Endothelial cell of umbilical vein (primary cell): ENCODE results near the gene LCN2. TPM values are rescaled to one million over a fixed set of nuclear protein-coding genes. Genes with fewer than 3 reads are reported as not detected.

ENCODE experiments used
- BruUV-seq: library from RNA; stranded (reverse); fragments of 400-500 nt; replicated peaks from 2 replicates; lab custom pipeline; 2021; lab: Mats Ljungman, UMichigan
- CTCF ChIA-PET: fragments of 300-600, 350-600 bp; sonication (Branson Sonifier 250); formaldehyde crosslinking; loops from one replicate; lab custom pipeline; 2021; ENCODE audit warnings: antibody characterized with exemption, inconsistent platforms; lab: Charles Lee
- POLR2A ChIA-PET: fragments of 300-600, 350-600 bp; sonication (Branson Sonifier 250); formaldehyde crosslinking; loops from one replicate; lab custom pipeline; 2021; ENCODE audit warnings: antibody characterized with exemption, inconsistent platforms; lab: Charles Lee
- DNase-seq: peaks from one replicate; pipeline ENCODE4 v3.0.0-alpha.2; 2011; ENCODE audit warnings: low read depth, low spot score
- FAIRE-seq: peaks from 2 replicates; lab custom pipeline; 2011; peaks lifted over from hg19 to GRCh38; lab: Jason Lieb, UNC
- H2AFZ ChIP-seq: 2 replicates; pipeline ENCODE4 v1.6.0; 2012; ENCODE audit warnings: low read depth, low read length, control low read depth, inconsistent platforms
- H3K27ac ChIP-seq: 2 replicates; pipeline ENCODE4 v1.5.1; 2011; ENCODE audit warnings: low read depth, mild to moderate bottlenecking, control low read depth, low read length, moderate library complexity; ENCODE audit not compliant: insufficient read depth
- H3K27me3 ChIP-seq, 2 experiments: 2 replicates each; pipeline versions ENCODE4 v1.6.0 to v1.6.1; 2011; ENCODE audit warnings: low read length in 2 of 2, mixed read lengths in 1 of 2; ENCODE audit not compliant: control insufficient read depth in 2 of 2, insufficient read depth in 2 of 2
- H3K36me3 ChIP-seq, 2 experiments: 2 replicates in 1 of 2; 3 replicates in 1 of 2; pipeline ENCODE4 v1.5.1; 2011; ENCODE audit warnings: low read length in 2 of 2, mild to moderate bottlenecking in 1 of 2, moderate library complexity in 1 of 2; ENCODE audit not compliant: control insufficient read depth in 2 of 2, insufficient read depth in 2 of 2; ENCODE audit errors: extremely low read depth in 1 of 2
- H3K4me1 ChIP-seq: 3 replicates; pipeline ENCODE4 v1.5.1; 2011; ENCODE audit warnings: mild to moderate bottlenecking, low read length; ENCODE audit not compliant: control insufficient read depth, insufficient read depth; ENCODE audit errors: extremely low read depth
- H3K4me2 ChIP-seq: 2 replicates; pipeline ENCODE4 v1.6.1; 2011; ENCODE audit warnings: low read length, control low read depth, mixed read lengths; ENCODE audit not compliant: insufficient read depth
- H3K4me3 ChIP-seq, 3 experiments: fragments of 200-600 bp in 1 of 3; sonication (generic), shearing (Covaris generic) in 1 of 3; replicated peaks in 1 of 3; 2 replicates each; pipeline ENCODE4 v1.5.1; 2011 to 2016; ENCODE audit warnings: control low read depth in 3 of 3, low read length in 3 of 3, mild to moderate bottlenecking in 2 of 3, inconsistent platforms in 1 of 3, low read depth in 1 of 3, moderate library complexity in 1 of 3; ENCODE audit not compliant: insufficient read depth in 1 of 3
- H3K79me2 ChIP-seq: 2 replicates; pipeline ENCODE4 v1.6.0; 2012; ENCODE audit warnings: low read length, inconsistent platforms; ENCODE audit not compliant: control insufficient read depth, insufficient read depth
- H3K9ac ChIP-seq: replicated peaks from 2 replicates; pipeline ENCODE3; 2011; ENCODE audit warnings: low read length, control low read depth; ENCODE audit not compliant: insufficient read depth; ENCODE audit errors: extremely low read depth
- H3K9me1 ChIP-seq: replicated peaks from 3 replicates; pipeline ENCODE4 v1.6.0; 2011; ENCODE audit warnings: mild to moderate bottlenecking, low read length; ENCODE audit not compliant: control insufficient read depth, insufficient read depth; ENCODE audit errors: extremely low read depth
- H3K9me3 ChIP-seq: replicated peaks from 2 replicates; pipeline ENCODE4 v1.5.1; 2012; ENCODE audit warnings: low read length, inconsistent platforms; ENCODE audit not compliant: control insufficient read depth, insufficient read depth
- H4K20me1 ChIP-seq: replicated peaks from 2 replicates; pipeline ENCODE3; 2011; ENCODE audit warnings: mild to moderate bottlenecking, low read length; ENCODE audit not compliant: control insufficient read depth, insufficient read depth; ENCODE audit errors: extremely low read depth
- JUN ChIP-seq: IDR thresholded peaks from 2 replicates; pipeline ENCODE4 v1.6.1; 2011; ENCODE audit warnings: borderline replicate concordance, low read depth; ENCODE audit not compliant: insufficient read length, insufficient read depth
- MAX ChIP-seq: IDR thresholded peaks from 2 replicates; pipeline ENCODE4 v1.6.1; 2011; ENCODE audit not compliant: insufficient read depth, insufficient read length
- MYC ChIP-seq: IDR thresholded peaks from one replicate; pipeline ENCODE4 v1.6.1; 2011; ENCODE audit warnings: mild to moderate bottlenecking, low read depth, low read length
- POLR2A ChIP-seq: IDR thresholded peaks from 2 replicates; pipeline ENCODE4 v1.6.1; 2012; ENCODE audit warnings: low read depth, mild to moderate bottlenecking, control low read depth, low read length
- POLR2AphosphoS5 ChIP-seq: IDR thresholded peaks from 2 replicates; pipeline ENCODE4 v1.6.1; 2012; ENCODE audit warnings: low read depth, mild to moderate bottlenecking, control low read depth, low read length, moderate library complexity; ENCODE audit not compliant: insufficient read depth
- dilution Hi-C: fragments of 300-500 bp; cut with MboI; formaldehyde crosslinking; loops from one replicate; pipeline ENCODE4 v1.15.0; 2019; ENCODE audit warnings: low sequenced_read_pairs; ENCODE audit not compliant: extremely low pct_ligation_motif_present
- intact Hi-C: fragments of 100-400 bp; cut with micrococcal nuclease; formaldehyde crosslinking; loops from one replicate; pipeline ENCODE4 v1.10.0; 2022
- polyA plus RNA-seq, 4 experiments: library from polyadenylated mRNA; depleted of rRNA in 3 of 4; stranded (reverse) in 3 of 4; unstranded in 1 of 4; fragments of >200 nt; gene quantifications; 2 replicates each; pipeline versions ENCODE4 v1.2.1 to v1.2.3, GENCODE V29; 2011 to 2012; ENCODE audit warnings: missing spikeins in 1 of 4
- total RNA-seq: library from RNA; stranded (reverse); gene quantifications from 2 replicates; pipeline ENCODE4 v1.2.3, GENCODE V29; 2021
- TF ChIP-seq, protein P1 (sequence below), 2 donors: IDR thresholded peaks; 1 replicate in 1 of 2; 2 replicates in 1 of 2; pipeline ENCODE4 v1.5.1; 2011; ENCODE audit warnings: low read length in 2 of 2, mild to moderate bottlenecking in 2 of 2, moderate library complexity in 2 of 2, control low read depth in 1 of 2, inconsistent platforms in 1 of 2, low read depth in 1 of 2; ENCODE audit not compliant: insufficient read depth in 1 of 2; ENCODE audit errors: extremely low read depth in 1 of 2

LCN2 gene
- total and polyA plus RNA-seq, 2 donors (not counting 3 experiments of a cell fraction or from before 2014, with no cell fraction given), result not detected

DNA sequence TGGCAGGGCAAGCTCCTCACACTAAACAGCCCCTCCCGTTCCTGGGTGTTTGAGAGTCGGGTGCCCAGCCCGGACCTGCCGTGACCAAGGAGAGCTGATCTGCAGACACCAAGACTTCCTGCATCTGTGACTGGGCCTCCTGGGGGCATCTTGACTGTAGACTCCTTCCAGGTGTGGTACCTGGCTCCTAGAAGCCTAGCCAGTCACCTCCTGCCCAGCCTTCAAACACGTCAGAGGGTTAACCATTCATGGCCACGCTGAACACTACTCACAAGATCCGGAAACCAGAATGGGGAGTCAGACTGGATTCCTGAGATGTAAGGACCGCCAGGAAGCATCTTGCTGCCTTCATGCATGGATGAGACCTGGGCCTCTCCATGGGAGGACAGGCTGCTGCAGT lies 3.7 kb upstream of the LCN2 start:
- CTCF ChIA-PET, result interaction anchor here (0.7 to 2.0 kb wide), 2 partner anchors 9 to 28 kb away, joined by 3 to 7 read pairs; no protein-coding TSS in a partner anchor
- dilution Hi-C loops, result no loop called here
- no peak for FAIRE-seq
- no peaks in the 10 kb centered on the region for H3K9me1 ChIP-seq
- no peaks in the 10 kb centered on the region for H3K79me2 ChIP-seq
- H3K4me2 ChIP-seq, result no peak overlapping the region
- POLR2A ChIA-PET, result no interaction called here
- TF ChIP-seq MAX, result no peak
- no peak overlapping the region for H2AFZ ChIP-seq
- no peaks in the 10 kb centered on the region for H3K27me3 ChIP-seq
- no peaks in the 10 kb centered on the region for H3K4me1 ChIP-seq
- no peak overlapping the region for H3K27ac ChIP-seq
- no peaks in the 10 kb centered on the region for H3K36me3 ChIP-seq
- no peaks in the 10 kb centered on the region for H4K20me1 ChIP-seq
- DNase-seq, result no peak
- H3K4me3 ChIP-seq, result no peak overlapping the region
- no peak overlapping the region for H3K9ac ChIP-seq
- intact Hi-C loops, result no loop called here
- BruUV-seq, result no TSS peak
- no peaks in the 10 kb centered on the region for H3K9me3 ChIP-seq

DNA sequence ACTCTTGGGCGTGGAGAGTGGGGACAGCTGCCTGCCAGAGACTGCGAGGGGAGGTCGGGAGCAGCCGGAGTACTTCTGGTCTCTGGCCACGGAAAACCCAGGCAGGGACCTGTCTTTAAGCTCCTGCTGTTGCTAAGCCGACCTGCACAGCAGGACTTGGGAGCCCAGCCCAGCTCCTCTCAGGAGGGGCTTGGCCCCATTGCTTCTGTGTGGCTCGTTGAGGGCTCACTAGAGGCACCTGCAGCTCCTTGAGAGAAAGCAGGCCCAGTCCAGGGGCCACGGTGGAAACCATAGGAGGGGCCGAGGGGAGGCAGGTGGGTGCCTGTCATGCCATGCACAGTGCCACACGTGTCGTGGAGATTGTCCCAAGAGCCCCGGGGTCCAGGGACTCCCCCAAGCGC lies 3.3 kb upstream of the LCN2 start:
- Histone ChIP-seq H3K79me2 (no peaks in the 10 kb centered on the region), H3K27me3 (no peaks in the 10 kb centered on the region), H3K4me3 (no peak overlapping the region), H2AFZ (no peak overlapping the region), H3K9me1 (no peaks in the 10 kb centered on the region), H3K36me3 (no peaks in the 10 kb centered on the region), H3K9ac (no peak overlapping the region), H3K4me1 (no peaks in the 10 kb centered on the region), H4K20me1 (no peaks in the 10 kb centered on the region), H3K4me2 (no peak overlapping the region), H3K27ac (no peak overlapping the region), H3K9me3 (no peaks in the 10 kb centered on the region)
- FAIRE-seq, result no peak
- no TSS peak for BruUV-seq
- dilution Hi-C loops (no loop called here), intact Hi-C loops (no loop called here)
- TF ChIP-seq, protein P1, sequence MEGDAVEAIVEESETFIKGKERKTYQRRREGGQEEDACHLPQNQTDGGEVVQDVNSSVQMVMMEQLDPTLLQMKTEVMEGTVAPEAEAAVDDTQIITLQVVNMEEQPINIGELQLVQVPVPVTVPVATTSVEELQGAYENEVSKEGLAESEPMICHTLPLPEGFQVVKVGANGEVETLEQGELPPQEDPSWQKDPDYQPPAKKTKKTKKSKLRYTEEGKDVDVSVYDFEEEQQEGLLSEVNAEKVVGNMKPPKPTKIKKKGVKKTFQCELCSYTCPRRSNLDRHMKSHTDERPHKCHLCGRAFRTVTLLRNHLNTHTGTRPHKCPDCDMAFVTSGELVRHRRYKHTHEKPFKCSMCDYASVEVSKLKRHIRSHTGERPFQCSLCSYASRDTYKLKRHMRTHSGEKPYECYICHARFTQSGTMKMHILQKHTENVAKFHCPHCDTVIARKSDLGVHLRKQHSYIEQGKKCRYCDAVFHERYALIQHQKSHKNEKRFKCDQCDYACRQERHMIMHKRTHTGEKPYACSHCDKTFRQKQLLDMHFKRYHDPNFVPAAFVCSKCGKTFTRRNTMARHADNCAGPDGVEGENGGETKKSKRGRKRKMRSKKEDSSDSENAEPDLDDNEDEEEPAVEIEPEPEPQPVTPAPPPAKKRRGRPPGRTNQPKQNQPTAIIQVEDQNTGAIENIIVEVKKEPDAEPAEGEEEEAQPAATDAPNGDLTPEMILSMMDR (IDR thresholded peaks at IDR 0.05; ENCODE audit: extremely low read depth in 1 of 2, insufficient read depth in 1 of 2, low read depth in 1 of 2, low read length in 2 of 2), result no peak
- TF ChIP-seq MAX, result no peak
- TF ChIP-seq POLR2AphosphoS5, result no peak
- no peak for TF ChIP-seq JUN
- no peak for TF ChIP-seq MYC
- TF ChIP-seq POLR2A, result no peak
- POLR2A ChIA-PET, result no interaction called here
- CTCF ChIA-PET, result interaction anchor here (0.7 to 2.0 kb wide), 2 partner anchors 9 to 28 kb away, joined by 3 to 7 read pairs; no protein-coding TSS in a partner anchor
- no peak for DNase-seq
